NCI-H446 treated with DMSO at 0.1 percent for 48 hours (cell line): ENCODE results near the gene USP32.
"Not testable (repeated sequence)": the region's sequence is repeated elsewhere in the genome, so short reads cannot be mapped to it uniquely, and the experiment has no call there.

Experiments used
- DNase-seq: peaks from one replicate; lab custom pipeline; 2025; lab: John Stamatoyannopoulos, UW

The USP32 gene

DNA sequence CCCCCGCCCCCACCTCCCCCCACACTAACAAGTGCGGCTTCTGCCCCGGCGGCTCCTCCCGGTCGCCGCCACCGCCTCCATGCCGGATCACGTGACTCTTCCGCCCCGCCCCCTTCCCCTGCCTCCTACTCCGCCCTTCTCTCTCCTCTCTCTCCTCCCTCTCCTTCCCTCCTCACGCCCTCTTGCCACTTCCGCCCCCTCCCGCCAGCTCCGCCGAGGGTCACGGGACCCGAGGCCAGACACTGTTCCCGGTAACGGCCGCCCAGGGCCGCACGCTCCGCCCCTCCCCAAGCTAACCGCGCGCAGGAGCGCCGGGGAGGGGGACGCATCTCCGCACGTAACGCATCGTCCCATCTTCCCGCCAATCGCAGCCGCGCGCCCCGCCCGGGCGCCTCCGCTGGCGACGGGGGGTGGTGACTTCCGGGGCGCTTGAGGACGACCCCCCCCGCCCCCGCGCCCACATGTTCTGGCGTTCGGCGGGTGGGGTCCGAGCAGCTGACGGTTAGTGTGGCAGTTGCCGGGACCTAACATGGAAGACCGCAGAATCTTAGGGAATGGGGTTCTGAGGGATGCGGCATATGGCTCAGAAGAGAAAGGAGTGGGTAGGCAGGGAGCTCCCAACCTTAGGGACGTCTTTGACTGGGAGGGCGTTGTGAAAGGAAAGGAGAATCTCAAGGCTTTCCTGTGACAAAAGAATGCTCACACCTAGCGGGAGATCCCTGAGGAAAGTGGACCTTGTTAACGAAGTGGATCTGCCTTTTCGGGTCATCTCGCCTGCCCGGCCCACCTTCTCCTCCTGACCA lies at the start of gene USP32:
TSS of gene USP32 (minus strand) at position 92 of the 803 bp plus-strand sequence. CDS start 194 bp downstream, outside the sequence.
- peak; percentile 93 for DNase-seq

DNA sequence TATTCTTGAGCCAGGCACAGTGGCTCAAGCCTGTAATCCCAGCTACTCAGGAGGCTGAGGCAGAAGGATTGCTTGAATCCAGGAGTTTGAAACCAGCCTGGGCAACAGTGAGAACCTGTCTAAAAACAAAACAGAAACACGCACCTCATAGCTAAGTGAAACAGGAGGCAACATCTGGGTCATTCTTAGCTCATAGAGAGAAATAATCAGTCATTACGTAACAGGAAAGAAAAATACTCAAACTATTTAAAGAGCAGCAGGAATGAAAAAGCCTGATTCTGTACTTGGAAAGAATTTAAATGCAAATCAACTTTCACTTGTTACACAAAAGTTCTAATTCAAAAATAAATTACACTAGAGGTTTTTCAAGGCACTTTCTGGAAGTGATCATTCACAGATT lies 47.6 kb upstream of the USP32 start:
- no peak for DNase-seq

DNA sequence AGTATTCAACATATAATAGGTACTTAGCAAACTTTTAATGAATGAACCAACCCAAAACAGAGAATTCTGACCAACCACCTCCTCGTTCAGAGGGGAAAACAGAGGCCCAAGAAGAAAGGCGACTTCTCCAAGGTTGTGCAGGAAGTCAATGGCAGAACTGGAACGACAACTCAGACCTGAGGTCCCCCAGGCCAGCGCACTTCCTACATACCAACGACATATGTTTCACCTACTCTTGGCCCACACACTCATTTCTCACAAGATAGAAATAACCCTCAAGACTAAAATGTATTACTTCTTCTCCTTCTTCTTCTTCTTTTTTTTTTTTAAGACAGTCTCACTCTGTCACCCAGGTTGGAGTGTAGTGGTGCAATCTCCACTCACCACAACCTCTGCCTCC lies 44.7 kb upstream of the USP32 start:
- no peak for DNase-seq

GRCh38 chr17:60435244-60436167 lies 43.6 kb upstream of the USP32 start:
- DNase-seq: peak; percentile 79

DNA sequence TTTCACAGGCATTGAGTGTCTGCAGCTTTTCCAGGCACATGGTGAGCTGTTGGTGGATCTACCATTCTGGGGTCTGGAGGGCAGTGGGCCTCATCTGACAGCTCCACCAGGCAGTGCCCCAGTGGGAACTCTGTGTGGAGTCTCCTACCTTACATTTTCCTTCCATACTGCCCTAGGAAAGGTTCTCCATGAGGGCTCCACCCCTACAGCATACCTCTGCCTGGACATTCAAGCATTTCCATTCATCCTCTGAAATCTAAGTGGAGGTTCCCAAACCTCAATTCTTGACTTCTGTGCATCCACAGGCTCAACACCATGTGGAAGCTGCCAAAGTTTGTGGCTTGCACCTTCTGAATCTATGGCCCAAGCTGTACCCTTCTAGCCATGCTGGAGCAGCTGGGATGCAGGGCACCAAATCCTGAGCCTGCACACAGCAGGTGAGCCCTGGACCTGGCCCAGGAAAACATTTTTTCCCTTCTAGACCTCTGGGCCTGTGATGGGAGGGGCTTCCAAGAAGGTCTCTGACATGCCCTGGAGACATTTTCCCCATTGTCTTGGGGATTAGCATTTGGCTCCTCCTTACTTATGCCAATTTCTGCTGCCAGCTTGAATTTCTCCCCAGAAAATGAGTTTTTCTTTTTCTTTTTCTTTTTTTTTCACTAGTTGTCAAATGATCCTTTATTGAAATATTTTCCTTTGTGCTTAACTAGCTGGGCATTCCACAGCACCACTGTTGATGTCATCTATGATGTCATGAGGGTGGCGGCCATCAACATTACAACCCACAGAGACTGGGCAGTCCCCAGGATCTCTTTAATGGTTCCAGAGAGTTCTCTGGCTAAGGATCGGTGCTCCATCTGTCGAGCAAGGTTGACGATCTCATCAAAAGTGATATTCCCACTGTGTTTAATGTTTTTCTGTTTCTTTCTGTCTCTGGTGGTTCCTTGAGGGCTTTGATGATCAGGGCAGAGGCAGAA lies 41.4 kb upstream of the USP32 start:
- not testable (repeated sequence) for DNase-seq

- DNase-seq: not testable (repeated sequence)
Observed at GRCh38 chr17:60430561-60430960, 38.6 kb upstream of the USP32 start.

- DNase-seq: not testable (repeated sequence)
Observed at GRCh38 chr17:60428491-60428890, 36.6 kb upstream of the USP32 start.

DNA sequence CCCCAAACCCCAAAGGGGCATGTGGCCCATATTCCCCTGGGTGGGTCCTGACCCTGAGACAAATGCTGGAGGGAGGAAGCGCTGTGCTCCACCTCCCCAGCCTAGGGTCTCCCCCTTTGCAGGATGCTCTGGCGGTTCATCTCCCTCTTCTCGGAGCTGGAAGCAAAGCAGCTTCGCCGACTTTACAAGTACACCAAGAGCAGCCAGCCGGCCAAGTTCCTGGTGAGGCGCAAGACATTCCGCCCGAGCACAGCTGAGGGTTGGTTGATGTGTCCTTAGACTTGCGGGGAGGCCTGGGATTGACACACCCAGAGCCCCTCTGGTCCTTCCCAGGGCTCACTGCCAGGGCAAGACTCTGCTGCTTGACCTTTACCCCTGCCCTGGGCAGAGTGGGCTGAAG lies 34.7 kb upstream of the USP32 start:
- DNase-seq: no peak

DNA sequence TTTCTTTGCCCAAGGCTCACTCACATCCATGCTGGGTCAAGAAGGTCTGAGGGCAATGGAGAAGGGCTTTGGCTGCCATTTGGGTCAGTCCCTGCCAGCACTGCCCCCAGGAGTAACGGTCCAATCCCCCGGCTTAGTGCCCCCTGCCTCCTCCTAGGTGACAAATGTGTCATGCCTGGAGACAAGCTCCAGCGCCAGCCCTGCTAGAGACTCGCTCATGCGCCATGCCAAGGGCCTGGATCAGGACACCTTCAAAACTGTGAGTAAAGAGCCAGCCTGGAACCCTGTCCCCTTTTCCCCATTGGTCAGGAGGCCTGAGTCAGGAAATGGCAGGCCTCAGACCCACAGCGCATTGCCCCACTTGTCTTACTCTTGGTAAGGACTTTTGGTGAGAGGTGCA lies 33.7 kb upstream of the USP32 start:
- no peak for DNase-seq

DNA sequence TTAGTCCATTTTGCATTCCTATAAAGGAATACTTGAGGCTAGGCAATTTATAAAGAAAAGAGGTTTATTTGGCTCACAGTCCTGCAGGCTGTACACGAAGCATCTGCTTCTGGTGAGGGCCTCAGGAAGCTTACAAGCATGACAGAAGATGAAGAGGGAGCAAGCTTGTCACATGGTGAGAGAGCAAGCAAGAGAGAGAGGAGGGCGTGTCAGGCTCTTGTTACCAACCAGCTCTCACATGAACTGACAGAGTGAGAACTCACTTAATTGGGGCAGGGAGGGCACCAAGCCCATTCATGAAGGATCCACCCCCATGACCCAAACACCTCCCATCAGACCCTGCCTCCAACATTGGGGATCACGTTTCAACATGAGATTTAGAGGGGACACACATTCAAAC lies 31.9 kb upstream of the USP32 start:
- DNase-seq: no peak

DNA sequence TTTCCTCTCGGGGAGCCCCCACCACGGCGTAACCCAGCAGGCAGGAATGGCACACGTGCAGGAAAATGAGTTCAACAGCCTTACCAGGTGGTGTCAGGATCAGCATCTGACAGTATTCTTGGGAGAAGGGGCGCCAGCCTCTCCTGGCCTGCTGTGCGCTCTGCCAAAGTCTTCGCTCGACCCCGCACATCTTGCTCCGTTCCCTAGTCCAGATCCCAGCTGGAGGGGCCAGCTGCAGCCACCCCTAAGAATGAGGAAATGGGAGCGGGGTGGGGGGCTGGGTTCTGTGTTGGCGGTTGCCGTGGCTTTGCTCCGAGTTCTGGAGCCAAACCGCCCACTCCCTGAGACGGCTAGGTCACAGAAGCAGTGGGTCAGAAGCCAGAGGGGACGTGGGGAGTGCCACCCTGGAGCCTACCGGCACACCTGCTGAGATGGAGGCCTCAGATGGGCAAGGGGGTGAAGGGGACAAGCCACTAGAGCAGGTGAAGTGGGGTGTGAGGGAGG lies 30.3 kb upstream of the USP32 start, which contains the start of gene CHCT1:
TSS of gene CHCT1 (plus strand) at position 328 of the 504 bp plus-strand sequence. CDS start at position 432, 104 bp downstream.
- DNase-seq: no peak

DNA sequence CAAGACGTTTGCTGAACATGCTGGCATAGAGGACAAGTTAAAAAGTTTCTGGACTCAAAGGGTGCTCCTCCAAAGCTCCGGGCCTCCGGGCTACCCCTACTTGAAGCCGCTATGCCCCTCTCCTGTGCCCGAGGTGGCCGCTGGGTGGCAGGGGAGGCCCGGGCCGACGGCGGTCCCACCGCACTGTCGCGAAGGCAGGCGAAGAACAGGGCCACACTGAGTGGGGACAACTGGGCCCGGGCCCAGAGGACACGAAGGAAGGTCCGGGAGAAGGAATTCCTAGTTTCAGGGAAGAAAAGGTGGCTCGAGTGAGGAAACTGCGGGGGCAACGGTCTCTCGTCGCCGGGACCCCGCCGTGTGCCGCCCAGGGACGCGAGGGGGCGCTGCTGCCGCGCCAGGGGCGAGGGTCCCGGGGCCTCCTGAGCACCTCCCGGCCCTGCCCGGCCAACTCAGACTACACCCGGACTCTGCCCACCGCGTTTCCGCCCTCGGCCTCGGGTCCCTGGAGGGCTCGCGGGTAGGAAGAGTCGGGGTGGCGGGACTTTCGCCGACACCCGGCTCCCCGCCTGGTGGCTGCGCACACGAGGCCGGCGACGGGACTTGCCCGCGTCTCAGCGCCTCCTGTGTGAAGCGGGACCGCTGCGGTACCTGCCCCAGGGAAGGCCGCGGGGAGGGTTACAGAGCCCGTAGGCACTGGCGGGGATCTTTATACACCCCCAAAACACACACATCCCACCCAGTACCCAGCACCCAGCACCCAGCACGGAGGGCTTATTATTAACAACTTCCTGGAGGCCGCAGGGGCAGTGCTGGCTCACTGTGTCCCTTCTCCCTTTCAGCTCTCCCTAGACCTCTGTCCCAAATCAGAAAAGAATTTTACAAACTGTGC lies 29.6 kb upstream of the USP32 start:
- DNase-seq: no peak

- not testable (repeated sequence) for DNase-seq
Observed at GRCh38 chr17:60419875-60420274, 27.9 kb upstream of the USP32 start.

DNA sequence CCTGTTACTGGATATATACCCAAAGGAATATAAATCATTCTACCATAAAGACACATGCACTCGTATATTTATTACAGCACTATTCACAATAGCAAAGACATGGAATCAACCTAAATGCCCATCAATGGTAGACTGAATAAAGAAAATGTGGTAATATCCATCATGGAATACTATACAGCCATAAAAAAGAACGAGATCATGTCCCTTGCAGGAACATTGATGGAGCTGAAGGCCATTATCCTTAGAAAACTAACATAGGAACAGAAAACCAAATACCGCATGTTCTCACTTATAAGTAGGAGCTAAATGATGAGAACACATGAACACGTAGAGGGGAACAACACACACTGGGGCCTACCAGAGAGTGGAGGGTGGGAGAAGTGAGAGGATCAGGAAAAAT lies 27.1 kb upstream of the USP32 start:
- not testable (repeated sequence) for DNase-seq

DNA sequence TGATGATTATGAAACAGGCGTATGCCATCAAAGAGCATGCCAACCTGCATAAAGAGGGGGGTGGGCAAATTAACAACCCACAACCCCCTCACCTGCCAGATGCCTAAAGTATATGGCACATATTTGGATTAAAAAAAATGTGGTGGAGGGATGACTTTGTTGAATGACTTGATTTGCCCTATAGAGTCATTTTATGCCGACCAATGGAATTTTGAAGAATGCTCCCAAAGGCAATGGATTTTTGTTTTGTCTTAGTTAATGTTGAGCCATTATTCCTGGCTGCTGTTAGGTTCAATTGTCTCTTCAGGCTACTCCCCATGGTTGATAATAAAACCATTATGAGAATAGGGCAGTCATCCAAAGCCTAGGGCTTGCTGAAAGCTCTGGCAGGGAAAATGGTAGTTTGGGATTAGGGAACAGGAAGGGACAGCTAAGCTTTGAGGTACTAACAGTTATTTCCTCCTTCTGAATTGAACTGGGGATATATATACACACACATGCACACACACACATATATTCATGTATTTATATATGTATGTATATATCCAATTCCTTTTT lies 24.5 kb upstream of the USP32 start:
- DNase-seq: no peak

DNA sequence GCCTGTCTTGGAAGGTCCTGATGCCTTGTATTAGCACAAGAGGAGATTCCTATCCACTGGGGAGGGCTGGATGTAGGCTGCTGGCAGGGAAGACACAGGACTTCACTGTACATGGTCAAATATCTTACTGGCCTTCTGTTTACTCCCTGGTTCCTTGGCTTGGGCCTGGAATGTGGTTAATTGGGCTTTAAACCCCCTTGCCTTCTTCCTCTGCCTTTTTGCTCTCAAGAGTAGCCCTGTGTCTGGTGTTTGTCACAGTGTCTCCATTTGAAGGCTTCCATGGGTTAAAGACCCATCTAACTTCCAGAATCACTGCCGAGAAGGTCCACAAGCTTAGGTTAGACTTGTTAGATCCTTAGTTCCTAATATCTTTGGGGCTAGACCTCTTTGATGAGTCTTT lies 23.2 kb upstream of the USP32 start:
- no peak for DNase-seq

- no peak for DNase-seq
Observed at GRCh38 chr17:60412701-60413100, 20.8 kb upstream of the USP32 start.

- no peak for DNase-seq
Observed at GRCh38 chr17:60410001-60410400, 18.1 kb upstream of the USP32 start.

DNA sequence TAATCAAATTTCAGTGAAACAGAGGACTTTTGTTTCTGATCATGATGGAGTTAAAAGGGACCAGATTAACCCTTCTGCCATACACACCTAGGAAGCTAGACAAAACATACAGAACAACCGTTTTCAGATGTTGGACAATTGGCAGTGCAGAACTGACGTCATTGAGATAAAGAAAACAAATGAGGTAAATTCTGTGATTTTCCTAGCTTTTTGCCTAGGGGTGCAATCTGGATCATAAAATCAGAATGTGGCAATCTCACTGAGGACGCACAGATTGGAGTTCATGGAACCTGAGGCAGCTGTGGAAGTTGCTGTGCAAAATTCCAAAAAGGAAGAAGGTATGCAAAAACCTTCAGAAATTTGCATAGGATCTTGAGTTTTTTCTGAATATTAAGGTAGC lies 15.0 kb upstream of the USP32 start:
- no peak for DNase-seq

GRCh38 chr17:60403962-60404361 lies 12.0 kb upstream of the USP32 start:
- no peak for DNase-seq
